Measurements from ENCODE around the gene POU6F1.

- TF ChIP-seq CTCF (IDR thresholded peaks at IDR 0.05) = no peak
- TF ChIP-seq ZFX (IDR thresholded peaks at IDR 0.05; ENCODE audit: borderline replicate concordance) = no peak
These were observed 9.7 kb downstream of the POU6F1 start for GRCh38 chr12:51208016-51208660.

All from 22Rv1 (cell line).